RWPE2 (cell line): Measurements from ENCODE around the gene KRIT1.

Experiments
- ATAC-seq: fragments of 200-7000 bp; cut with Tn5 transposase; 3 replicates; pipeline ENCODE4 v1.9.1; 2021; ENCODE audit warnings: low read depth
- DNase-seq: peaks from one replicate; pipeline ENCODE4 v3.0.0-alpha.2; 2020; ENCODE audit warnings: low spot score
- H3K27ac ChIP-seq: fragments of 450-650 bp; 2 replicates; pipeline ENCODE4 v1.5.1; 2017; ENCODE audit warnings: mild to moderate bottlenecking; ENCODE audit not compliant: poor library complexity, severe bottlenecking
- H3K27me3 ChIP-seq: fragments of 250-450 bp; sonication (Bioruptor Pico); 2 replicates; pipeline ENCODE4 v1.5.1; 2021; ENCODE audit warnings: mild to moderate bottlenecking, moderate library complexity; ENCODE audit not compliant: insufficient read depth, poor library complexity, severe bottlenecking
- H3K36me3 ChIP-seq: fragments of 250-450 bp; sonication (Bioruptor Pico); 2 replicates; pipeline ENCODE4 v1.5.1; 2020; ENCODE audit warnings: low read depth, mild to moderate bottlenecking, moderate library complexity
- H3K4me1 ChIP-seq: fragments of 250-450 bp; sonication (Bioruptor Pico); 2 replicates; pipeline ENCODE4 v1.5.1; 2021; ENCODE audit warnings: mild to moderate bottlenecking, moderate library complexity; ENCODE audit not compliant: insufficient read depth, poor library complexity, severe bottlenecking
- H3K4me3 ChIP-seq: fragments of 250-450 bp; sonication (Bioruptor Pico); 2 replicates; pipeline ENCODE4 v1.5.1; 2021; ENCODE audit warnings: mild to moderate bottlenecking, moderate library complexity; ENCODE audit not compliant: severe bottlenecking
- H3K9me3 ChIP-seq: fragments of 250-450 bp; sonication (Bioruptor Pico); 2 replicates; pipeline ENCODE4 v1.5.1; 2021; ENCODE audit warnings: mild to moderate bottlenecking, moderate library complexity; ENCODE audit not compliant: severe bottlenecking
- TF ChIP-seq, protein P1 (sequence below): fragments of 450-650 bp; IDR thresholded peaks from one replicate; pipeline ENCODE4 v1.5.1; 2017; ENCODE audit warnings: mild to moderate bottlenecking, moderate library complexity; ENCODE audit not compliant: poor library complexity, severe bottlenecking

KRIT1 gene

GRCh38 chr7:92276460-92276864 lies 30.7 kb upstream of the KRIT1 start:
- Histone ChIP-seq H3K4me1 (no peaks in the 10 kb centered on the region), H3K4me3 (no peak overlapping the region)

DNA sequence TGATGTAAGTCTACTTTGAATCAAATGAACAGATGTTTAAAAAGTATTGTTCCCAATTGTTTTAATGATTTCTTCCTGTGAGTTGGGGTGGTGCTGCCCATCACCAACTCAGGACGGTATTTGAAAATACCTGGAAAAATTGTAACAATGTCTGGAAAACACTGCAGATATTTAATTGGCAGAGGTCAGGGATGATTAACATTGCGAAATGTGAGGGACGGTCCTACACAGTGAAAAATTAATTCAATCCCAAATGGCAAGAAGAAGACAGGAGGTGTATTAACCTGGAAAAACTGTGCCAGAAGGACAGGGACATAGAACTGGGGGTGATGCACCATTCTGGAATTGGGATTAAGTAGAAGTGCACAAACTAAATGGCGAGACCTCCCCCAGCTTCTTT lies 29.6 kb upstream of the KRIT1 start:
- DNase-seq = no peak
- Histone ChIP-seq H3K9me3 (no peaks in the 10 kb centered on the region), H3K36me3 (no peaks in the 10 kb centered on the region), H3K27me3 (no peaks in the 10 kb centered on the region), H3K4me1 (no peaks in the 10 kb centered on the region), H3K27ac (no peak overlapping the region), H3K4me3 (no peak overlapping the region)
- TF ChIP-seq, protein P1, sequence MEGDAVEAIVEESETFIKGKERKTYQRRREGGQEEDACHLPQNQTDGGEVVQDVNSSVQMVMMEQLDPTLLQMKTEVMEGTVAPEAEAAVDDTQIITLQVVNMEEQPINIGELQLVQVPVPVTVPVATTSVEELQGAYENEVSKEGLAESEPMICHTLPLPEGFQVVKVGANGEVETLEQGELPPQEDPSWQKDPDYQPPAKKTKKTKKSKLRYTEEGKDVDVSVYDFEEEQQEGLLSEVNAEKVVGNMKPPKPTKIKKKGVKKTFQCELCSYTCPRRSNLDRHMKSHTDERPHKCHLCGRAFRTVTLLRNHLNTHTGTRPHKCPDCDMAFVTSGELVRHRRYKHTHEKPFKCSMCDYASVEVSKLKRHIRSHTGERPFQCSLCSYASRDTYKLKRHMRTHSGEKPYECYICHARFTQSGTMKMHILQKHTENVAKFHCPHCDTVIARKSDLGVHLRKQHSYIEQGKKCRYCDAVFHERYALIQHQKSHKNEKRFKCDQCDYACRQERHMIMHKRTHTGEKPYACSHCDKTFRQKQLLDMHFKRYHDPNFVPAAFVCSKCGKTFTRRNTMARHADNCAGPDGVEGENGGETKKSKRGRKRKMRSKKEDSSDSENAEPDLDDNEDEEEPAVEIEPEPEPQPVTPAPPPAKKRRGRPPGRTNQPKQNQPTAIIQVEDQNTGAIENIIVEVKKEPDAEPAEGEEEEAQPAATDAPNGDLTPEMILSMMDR = no peak
- no peak for ATAC-seq

More at GRCh38 chr7:92276460-92276864, 30.7 kb upstream of the KRIT1 start:
- TF ChIP-seq, protein P1 = no peak
- ATAC-seq = no peak
- peaks cover 3% of the 10 kb centered on the region; the same call in 1 of the 2 replicates for H3K36me3 ChIP-seq
- no peaks in the 10 kb centered on the region for H3K27me3 ChIP-seq
- no peak for DNase-seq
- no peaks in the 10 kb centered on the region for H3K9me3 ChIP-seq
- no peak overlapping the region for H3K27ac ChIP-seq

GRCh38 chr7:92268921-92269320 lies 23.2 kb upstream of the KRIT1 start:
- DNase-seq = no peak
- no peaks in the 10 kb centered on the region for H3K36me3 ChIP-seq
- no peak for ATAC-seq
- no peak overlapping the region for H3K27ac ChIP-seq
- TF ChIP-seq, protein P1 = no peak
- H3K4me1 ChIP-seq = peaks cover 8% of the 10 kb centered on the region
- H3K9me3 ChIP-seq = no peaks in the 10 kb centered on the region
- H3K27me3 ChIP-seq = no peaks in the 10 kb centered on the region
- H3K4me3 ChIP-seq = no peak overlapping the region

DNA sequence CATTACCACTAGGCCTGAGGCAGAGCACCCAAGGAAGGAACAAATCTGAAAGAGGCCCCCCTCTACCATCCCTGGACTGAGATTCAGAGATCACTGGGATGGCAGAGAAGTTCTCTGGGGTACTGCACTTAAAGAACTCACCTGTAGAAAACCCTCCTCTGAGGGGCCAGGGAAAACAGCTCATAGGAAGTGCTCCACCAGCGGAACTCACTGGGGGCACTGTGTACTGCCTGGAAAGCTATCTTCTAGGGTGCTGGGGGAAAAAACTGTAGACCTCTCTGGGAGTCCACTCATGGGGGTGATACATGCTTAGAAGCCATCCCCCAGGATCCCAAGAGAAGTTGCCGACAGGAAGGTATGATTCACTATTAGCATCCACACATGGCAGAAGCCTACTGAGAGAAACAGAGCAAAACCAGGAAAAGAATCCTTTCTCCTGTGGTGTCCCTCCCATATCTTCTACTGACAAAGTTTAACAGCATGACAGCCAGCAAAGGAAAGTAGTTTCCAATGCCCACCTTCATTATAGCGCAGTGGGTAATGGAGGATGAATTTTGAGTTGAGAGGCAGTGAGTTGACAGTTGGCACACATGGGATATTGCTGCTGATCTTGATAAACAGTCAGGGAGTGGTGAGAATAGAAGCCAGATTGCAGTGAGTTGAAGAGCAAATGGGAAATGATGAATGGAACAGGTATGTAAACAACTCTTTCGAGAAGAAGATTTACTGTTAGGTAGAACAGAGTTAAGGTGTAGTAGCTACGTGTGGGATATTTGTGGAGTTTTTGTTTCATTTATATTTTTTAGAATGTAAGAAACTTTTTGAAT lies 20.9 kb upstream of the KRIT1 start:
- DNase-seq = no peak
- peaks cover 8% of the 10 kb centered on the region for H3K4me1 ChIP-seq
- TF ChIP-seq, protein P1 = no peak

DNA sequence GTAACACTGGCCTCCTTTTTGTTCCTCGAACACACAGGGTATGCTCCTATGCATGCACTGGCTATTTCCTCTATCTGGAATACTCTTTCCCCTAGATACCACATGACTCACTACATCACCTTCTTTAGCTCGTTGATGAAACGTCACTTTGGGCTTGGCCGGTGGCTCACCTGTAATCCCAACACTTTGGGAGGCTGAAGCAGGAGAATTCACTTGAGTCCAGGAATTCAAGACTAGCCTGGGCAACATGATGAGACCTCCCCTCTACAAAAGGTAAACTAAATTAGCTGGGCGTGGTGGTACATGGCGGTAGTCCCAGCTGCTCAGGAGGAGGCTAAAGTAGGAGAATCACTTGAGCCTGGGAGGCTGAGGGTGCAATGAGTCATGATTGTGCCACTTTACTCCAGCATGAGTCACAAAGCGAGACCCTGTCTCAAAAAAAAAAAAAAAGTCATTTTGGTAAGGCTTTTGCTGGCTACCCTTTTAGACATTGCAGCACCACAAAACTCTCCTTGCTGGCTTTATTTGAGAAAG lies 14.6 kb upstream of the KRIT1 start:
- Histone ChIP-seq H3K9me3 (peaks cover 6% of the 10 kb centered on the region), H3K27ac (peak overlapping the region; percentile 57), H3K4me3 (no peak overlapping the region), H3K4me1 (peaks cover 12% of the 10 kb centered on the region), H3K27me3 (no peaks in the 10 kb centered on the region), H3K36me3 (peaks cover 10% of the 10 kb centered on the region; the same call in 1 of the 2 replicates)
- peak; percentile 96 for ATAC-seq
- DNase-seq = no peak
- TF ChIP-seq, protein P1 = no peak

More for the DNA sequence above, 20.9 kb upstream of the KRIT1 start:
- Histone ChIP-seq H3K27ac (peak overlapping the region; percentile 17), H3K4me3 (no peak overlapping the region), H3K9me3 (peaks cover 4% of the 10 kb centered on the region), H3K36me3 (peaks cover 10% of the 10 kb centered on the region; the same call in 1 of the 2 replicates), H3K27me3 (no peaks in the 10 kb centered on the region)
- peak; percentile 77 for ATAC-seq
